Thymus (tissue), 11 donors: Measurements from ENCODE around the gene SWI5. TPM values are rescaled to one million over a fixed set of nuclear protein-coding genes. Genes with fewer than 3 reads are reported as not detected.

Experiments used
- DNase-seq, 9 donors: peaks; one replicate each; pipeline ENCODE4 v3.0.0-alpha.2; 2013; ENCODE audit warnings: low spot score in 9 of 9, low read depth in 6 of 9, missing footprints in 1 of 9
- H3K27ac ChIP-seq, 2 donors: one replicate each; pipeline ENCODE4 v1.5.1; 2013; ENCODE audit warnings: control low read depth in 1 of 2, low read depth in 1 of 2, low read length in 1 of 2, mild to moderate bottlenecking in 1 of 2, moderate library complexity in 1 of 2
- H3K27me3 ChIP-seq, 2 donors: one replicate each; pipeline ENCODE4 v1.5.1; 2013; ENCODE audit warnings: low read length in 1 of 2; ENCODE audit not compliant: control insufficient read depth in 2 of 2, insufficient read depth in 1 of 2
- H3K36me3 ChIP-seq, 2 donors: one replicate each; pipeline ENCODE4 v1.5.1; 2013; ENCODE audit warnings: low read length in 1 of 2, mild to moderate bottlenecking in 1 of 2, moderate library complexity in 1 of 2; ENCODE audit not compliant: control insufficient read depth in 2 of 2, insufficient read depth in 2 of 2
- H3K4me1 ChIP-seq, 2 donors: one replicate each; pipeline ENCODE4 v1.5.1; 2013; ENCODE audit warnings: low read length in 2 of 2; ENCODE audit not compliant: control insufficient read depth in 2 of 2, insufficient read depth in 2 of 2
- H3K4me3 ChIP-seq, 2 donors: one replicate each; pipeline ENCODE4 v1.5.1; 2013; ENCODE audit warnings: low read length in 2 of 2, control low read depth in 1 of 2, mild to moderate bottlenecking in 1 of 2
- H3K9me3 ChIP-seq, 2 donors: one replicate each; pipeline ENCODE4 v1.5.1; 2013; ENCODE audit warnings: low read length in 1 of 2, mild to moderate bottlenecking in 1 of 2; ENCODE audit not compliant: control insufficient read depth in 2 of 2, insufficient read depth in 1 of 2
- WGBS: extraction: QIAGEN DNeasy Blood & Tissue Kit; methylation state at CpG from one replicate; pipeline ENCODE4 v1.1.7; 2013; 5-methylcytosine and 5-hydroxymethylcytosine counted together
- polyA plus RNA-seq: library from polyadenylated mRNA; stranded (reverse); fragments of 200-250 nt; gene quantifications from one replicate; pipeline ENCODE4 v1.2.3, GENCODE V29; 2013
- total RNA-seq: library from RNA; stranded (reverse); fragments of 120-200 nt; gene quantifications from one replicate; pipeline ENCODE4 v1.2.4, GENCODE V29; 2013
- donor health status: healthy.

The SWI5 gene
- total and polyA plus RNA-seq, 2 donors, result 25.9 to 26.3 TPM

- Histone ChIP-seq H3K36me3 (no peaks in the 10 kb centered on the region), H3K4me3 (no peak overlapping the region), H3K4me1 (peaks cover 3 to 37% of the 10 kb centered on the region in 2 donors), H3K27ac (no peak overlapping the region), H3K27me3 (peaks cover 0 to 4% of the 10 kb centered on the region in 2 donors), H3K9me3 (no peaks in the 10 kb centered on the region)
- 68% methylated on average over 7 of the region's 7 CpGs for WGBS
- no peak for DNase-seq
These were observed 33.3 kb upstream of the SWI5 start for GRCh38 chr9:128242828-128243214.

- Histone ChIP-seq H3K9me3 (no peaks in the 10 kb centered on the region), H3K36me3 (no peaks in the 10 kb centered on the region), H3K4me1 (peaks cover 3 to 37% of the 10 kb centered on the region in 2 donors), H3K27me3 (peaks cover 2 to 4% of the 10 kb centered on the region in 2 donors), H3K27ac (peak overlapping the region in 1 of 2 donors; percentile 55), H3K4me3 (no peak overlapping the region)
- peak in 2 of 9 donors; percentile 33 to 57 for DNase-seq
- 51% methylated on average over 13 of the region's 13 CpGs for WGBS
These were observed 32.7 kb upstream of the SWI5 start for GRCh38 chr9:128243215-128244018.

GRCh38 chr9:128244091-128244836, 31.8 kb upstream of the SWI5 start:
- Histone ChIP-seq H3K27ac (peak overlapping the region in 1 of 2 donors; percentile 37), H3K4me1 (peaks cover 3 to 37% of the 10 kb centered on the region in 2 donors), H3K27me3 (peaks cover 3 to 4% of the 10 kb centered on the region in 2 donors), H3K4me3 (no peak overlapping the region), H3K36me3 (no peaks in the 10 kb centered on the region), H3K9me3 (no peaks in the 10 kb centered on the region)
- WGBS, result 32% methylated on average over 13 of the region's 13 CpGs
- DNase-seq, result no peak

GRCh38 chr9:128244837-128245231, 31.2 kb upstream of the SWI5 start:
- Histone ChIP-seq H3K4me1 (peaks cover 3 to 38% of the 10 kb centered on the region in 2 donors), H3K9me3 (no peaks in the 10 kb centered on the region), H3K27ac (peak overlapping the region in 1 of 2 donors; percentile 37), H3K36me3 (no peaks in the 10 kb centered on the region), H3K4me3 (no peak overlapping the region), H3K27me3 (peaks cover 3 to 9% of the 10 kb centered on the region in 2 donors)
- WGBS, result 3% methylated on average over 18 of the region's 18 CpGs
- DNase-seq, result peak in 4 of 9 donors; percentile 19 to 62 (median 36)

GRCh38 chr9:128245421-128246151, 30.5 kb upstream of the SWI5 start:
- Histone ChIP-seq H3K4me1 (peaks cover 9 to 41% of the 10 kb centered on the region in 2 donors), H3K27ac (peak overlapping the region in 1 of 2 donors; percentile 14), H3K9me3 (no peaks in the 10 kb centered on the region), H3K27me3 (peaks cover 3 to 13% of the 10 kb centered on the region in 2 donors), H3K36me3 (no peaks in the 10 kb centered on the region), H3K4me3 (no peak overlapping the region)
- peak in 2 of 9 donors; percentile 24 to 39 for DNase-seq
- 49% methylated on average over 13 of the region's 13 CpGs for WGBS

GRCh38 chr9:128246471-128246870, 29.6 kb upstream of the SWI5 start:
- WGBS, result 67% methylated on average over 2 of the region's 2 CpGs
- H3K36me3 ChIP-seq, result no peaks in the 10 kb centered on the region
- H3K27ac ChIP-seq, result peak overlapping the region in 1 of 2 donors; percentile 32
- no peaks in the 10 kb centered on the region for H3K9me3 ChIP-seq
- H3K4me3 ChIP-seq, result no peak overlapping the region
- H3K4me1 ChIP-seq, result peaks cover 14 to 49% of the 10 kb centered on the region in 2 donors
- peaks cover 7 to 21% of the 10 kb centered on the region in 2 donors for H3K27me3 ChIP-seq
- no peak for DNase-seq

- Histone ChIP-seq H3K27ac (no peak overlapping the region), H3K4me1 (peaks cover 14 to 49% of the 10 kb centered on the region in 2 donors), H3K36me3 (no peaks in the 10 kb centered on the region), H3K4me3 (no peak overlapping the region), H3K27me3 (peaks cover 7 to 29% of the 10 kb centered on the region in 2 donors), H3K9me3 (no peaks in the 10 kb centered on the region)
- 95% methylated on average over 5 of the region's 5 CpGs for WGBS
- no peak for DNase-seq
These were observed 28.8 kb upstream of the SWI5 start for GRCh38 chr9:128247226-128247803.

GRCh38 chr9:128249558-128249907, 26.5 kb upstream of the SWI5 start:
- WGBS, result 85% methylated on average over 8 of the region's 8 CpGs
- H3K4me1 ChIP-seq, result peaks cover 12 to 38% of the 10 kb centered on the region in 2 donors
- H3K27me3 ChIP-seq, result peaks cover 7 to 34% of the 10 kb centered on the region in 2 donors
- no peak overlapping the region for H3K27ac ChIP-seq
- DNase-seq, result no peak
- H3K9me3 ChIP-seq, result no peaks in the 10 kb centered on the region
- H3K4me3 ChIP-seq, result no peak overlapping the region
- no peaks in the 10 kb centered on the region for H3K36me3 ChIP-seq
